BJ (cell line): ENCODE measurements around the gene SRSF12. TPM values are rescaled to one million over a fixed set of nuclear protein-coding genes. Genes with fewer than 3 reads are reported as not detected.

Source experiments
- CTCF ChIA-PET: fragments of 350-600 bp; formaldehyde crosslinking; extraction: SDS; loops from one replicate; lab custom pipeline; 2021; ENCODE audit warnings: antibody characterized with exemption, inconsistent platforms; lab: Yijun Ruan, JAX
- POLR2A ChIA-PET: fragments of 300-600 bp; sonication (Branson Sonifier 250); formaldehyde crosslinking; extraction: SDS; loops from one replicate; lab custom pipeline; 2021; ENCODE audit warnings: antibody characterized with exemption; lab: Charles Lee
- DNase-seq: peaks from one replicate; pipeline ENCODE4 v3.0.0-alpha.2; 2011; ENCODE audit warnings: low read depth
- H3K27me3 ChIP-seq: 2 replicates; pipeline ENCODE4 v1.6.0; 2011; ENCODE audit warnings: low read length; ENCODE audit not compliant: control insufficient read depth, insufficient read depth
- H3K36me3 ChIP-seq: 2 replicates; pipeline ENCODE4 v1.5.1; 2011; ENCODE audit warnings: low read length; ENCODE audit not compliant: control insufficient read depth, insufficient read depth
- H3K4me3 ChIP-seq: 2 replicates; pipeline ENCODE4 v1.5.1; 2011; ENCODE audit warnings: low read depth, mild to moderate bottlenecking, control low read depth, low read length
- CTCF ChIP-seq: IDR thresholded peaks from 2 replicates; pipeline ENCODE4 v1.5.1; 2011; ENCODE audit warnings: low read depth, mild to moderate bottlenecking, control low read depth, inconsistent platforms, low read length, moderate library complexity; ENCODE audit not compliant: insufficient read depth
- polyA plus RNA-seq: library from polyadenylated mRNA; depleted of rRNA; stranded (reverse); fragments of >200 nt; gene quantifications from 2 replicates; pipeline ENCODE4 v1.2.3, GENCODE V29; 2011

Gene SRSF12
- polyA plus RNA-seq, 1 experiment: not detected

- POLR2A ChIA-PET: no interaction called here
- CTCF ChIA-PET: no interaction called here
- no peak for TF ChIP-seq CTCF
Observed at GRCh38 chr6:89154131-89154530, 36.3 kb upstream of the SRSF12 start.

DNA sequence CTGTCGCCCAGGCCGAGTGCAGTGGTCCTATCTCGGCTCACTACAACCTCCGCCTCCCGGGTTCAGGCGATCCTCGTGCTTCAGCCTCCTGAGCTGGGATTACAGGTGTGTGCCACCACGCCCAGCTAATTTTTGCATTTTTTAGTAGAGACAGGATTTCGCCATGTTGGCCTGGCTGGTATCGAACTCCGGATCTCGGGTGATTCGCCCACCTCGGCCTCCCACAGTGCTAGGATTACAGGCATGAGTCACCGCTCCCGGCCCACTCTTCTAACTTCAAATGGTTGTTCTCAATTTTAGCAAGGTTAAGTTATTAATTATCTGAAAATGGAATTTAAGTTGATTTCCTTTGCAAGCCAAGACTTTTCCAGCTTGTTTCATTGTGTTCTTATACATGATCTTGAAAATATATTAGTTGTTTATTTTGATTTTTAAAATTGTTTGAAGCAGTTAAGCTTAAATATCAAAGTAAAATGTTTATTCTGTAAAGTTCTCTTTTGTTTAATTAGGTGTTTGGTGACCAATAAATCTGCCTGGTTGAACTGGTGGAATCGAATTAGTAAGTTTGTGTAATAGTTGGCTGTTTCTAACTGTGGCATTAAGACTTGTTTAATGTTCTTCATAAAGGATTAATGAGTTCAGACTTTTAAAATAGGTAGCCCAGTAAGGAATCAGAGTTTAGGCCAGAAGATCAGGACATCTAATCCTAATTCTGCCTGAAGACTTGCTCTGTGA lies 30.3 kb upstream of the SRSF12 start:
- Histone ChIP-seq H3K4me3 (no peak overlapping the region), H3K36me3 (no peaks in the 10 kb centered on the region), H3K27me3 (no peaks in the 10 kb centered on the region)
- ChIA-PET CTCF (interaction anchor here (0.7 kb wide), 2 partner anchors 119 to 164 kb away, joined by 3 to 4 read pairs; no protein-coding TSS in a partner anchor), POLR2A (no interaction called here)
- TF ChIP-seq CTCF: no peak
- no peak for DNase-seq

More at GRCh38 chr6:89154131-89154530, 36.3 kb upstream of the SRSF12 start:
- Histone ChIP-seq H3K4me3 (no peak overlapping the region), H3K36me3 (no peaks in the 10 kb centered on the region), H3K27me3 (no peaks in the 10 kb centered on the region)
- no peak for DNase-seq

DNA sequence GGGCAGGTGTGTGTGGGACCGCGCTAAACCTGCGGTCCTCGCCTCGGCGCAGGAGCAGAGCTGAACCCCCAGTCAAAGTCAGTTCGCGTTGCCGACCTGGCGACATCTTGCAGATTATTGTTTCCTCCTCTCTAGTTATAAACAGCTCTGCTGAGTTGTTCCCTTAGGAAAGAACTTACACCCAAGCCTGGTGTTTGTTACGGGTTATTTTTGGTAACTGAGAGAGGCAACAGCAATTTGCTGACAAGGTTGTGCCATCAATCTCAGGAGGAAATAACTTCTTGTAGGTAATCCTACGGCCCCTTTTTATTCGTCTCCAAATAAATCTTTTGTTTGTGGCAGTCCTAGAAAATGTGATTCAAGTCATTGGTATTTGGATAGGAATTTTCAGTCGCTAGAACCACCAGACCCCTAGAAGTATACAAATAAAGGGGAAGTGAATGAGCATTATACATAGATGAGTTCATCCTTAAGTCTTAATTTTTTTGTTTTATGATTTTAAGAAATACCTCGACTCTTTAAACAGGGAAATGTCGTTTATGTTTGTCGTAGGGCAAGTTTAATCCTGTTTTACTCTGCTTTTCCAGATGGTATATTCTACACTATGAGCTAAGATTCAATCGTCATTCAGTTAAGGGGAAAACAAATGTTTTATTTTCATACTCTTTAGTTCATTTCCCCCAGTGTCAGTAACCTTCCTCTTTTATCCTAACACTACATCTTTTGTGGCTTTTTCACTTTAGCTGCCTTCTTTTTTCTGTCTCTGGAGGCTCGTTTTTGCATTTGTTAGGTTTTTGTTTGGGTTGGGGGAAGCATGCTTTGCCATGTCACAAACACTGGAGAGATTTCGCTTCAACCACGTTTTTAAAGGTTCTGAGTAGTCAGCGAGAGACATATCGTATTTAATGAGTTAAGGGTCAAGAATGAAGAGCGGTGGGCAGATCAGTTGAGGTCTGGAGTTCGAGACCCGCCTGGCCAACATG lies 29.1 kb upstream of the SRSF12 start:
- Histone ChIP-seq H3K4me3 (peak overlapping the region; percentile 60), H3K27me3 (no peaks in the 10 kb centered on the region), H3K36me3 (no peaks in the 10 kb centered on the region)
- ChIA-PET POLR2A (no interaction called here), CTCF (interaction anchor here (0.7 to 1.3 kb wide), 4 partner anchors 12 to 164 kb away, joined by 3 to 4 read pairs (median 3); no protein-coding TSS in a partner anchor)
- TF ChIP-seq CTCF: no peak
- no peak for DNase-seq

GRCh38 chr6:89145956-89146717 lies 28.3 kb upstream of the SRSF12 start, which contains the start of gene PM20D2:
TSS of gene PM20D2 (plus strand) at chr6:89146055. CDS start at chr6:89146145, 90 bp downstream.
- ChIA-PET CTCF (interaction anchor here (1.0 to 1.3 kb wide), 4 partner anchors 11 to 163 kb away, joined by 3 read pairs; no protein-coding TSS in a partner anchor), POLR2A (interaction anchor here (0.6 kb wide), 1 partner anchor 1574 kb away, joined by 3 read pairs; no protein-coding TSS in a partner anchor)
- no peak for DNase-seq
- no peaks in the 10 kb centered on the region for H3K36me3 ChIP-seq
- no peak for TF ChIP-seq CTCF
- H3K27me3 ChIP-seq: no peaks in the 10 kb centered on the region
- H3K4me3 ChIP-seq: peak within 1 kb of the TSS; percentile 60
